ENCODE results near the gene METTL8. TPM values are rescaled to one million over a fixed set of nuclear protein-coding genes. Genes with fewer than 3 reads are reported as not detected.

The METTL8 gene
- total RNA-seq, 1 experiment from 2014 or later: 59.1 TPM

DNA sequence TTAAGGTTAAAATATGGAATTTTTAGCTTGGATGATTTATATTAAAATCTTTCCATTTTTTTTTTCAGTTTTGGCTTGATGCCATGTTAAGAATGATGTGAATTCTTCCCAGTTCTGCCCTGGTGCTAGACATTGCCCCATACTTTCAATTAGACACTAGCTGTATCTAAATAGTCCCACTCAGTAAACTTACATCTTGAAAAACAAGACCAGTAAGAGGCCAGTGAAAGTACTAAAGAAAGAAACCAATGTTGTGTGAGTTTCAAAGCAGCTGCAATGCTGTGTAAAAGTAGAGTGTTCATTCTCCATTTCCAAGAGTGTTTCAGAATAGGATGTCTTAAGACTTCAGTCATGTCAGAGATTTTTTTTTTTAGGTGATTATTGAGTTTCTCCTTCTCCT, 48.5 kb upstream of the METTL8 start (continued):
- TF ChIP-seq, protein P1, sequence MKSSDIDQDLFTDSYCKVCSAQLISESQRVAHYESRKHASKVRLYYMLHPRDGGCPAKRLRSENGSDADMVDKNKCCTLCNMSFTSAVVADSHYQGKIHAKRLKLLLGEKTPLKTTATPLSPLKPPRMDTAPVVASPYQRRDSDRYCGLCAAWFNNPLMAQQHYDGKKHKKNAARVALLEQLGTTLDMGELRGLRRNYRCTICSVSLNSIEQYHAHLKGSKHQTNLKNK (CRISPR knock-in tag; IDR thresholded peaks at IDR 0.05): no peak
- no peak for TF ChIP-seq HMGA2 (CRISPR knock-in tag; IDR thresholded peaks at IDR 0.05)

DNA sequence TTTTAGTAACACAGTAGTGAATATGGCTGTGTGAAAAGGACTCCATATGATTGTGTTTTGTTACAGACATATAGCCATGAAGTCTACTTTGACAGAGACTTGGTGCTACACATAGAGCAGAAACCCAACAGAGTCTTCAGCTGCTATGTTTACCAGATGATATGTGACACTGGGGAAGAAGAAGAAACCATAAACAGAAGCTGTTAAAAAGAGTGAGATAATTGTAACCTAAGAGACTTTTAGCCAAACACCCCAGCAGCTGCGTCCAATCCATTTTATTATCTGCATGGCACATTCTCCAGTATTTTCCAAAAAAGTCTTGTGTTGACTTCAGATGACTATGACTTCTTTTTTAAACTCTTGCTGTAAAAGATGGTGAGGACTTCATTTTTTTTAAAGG, 47.1 kb upstream of the METTL8 start:
- peaks cover 17% of the 10 kb centered on the region for H3K4me1 Mint-ChIP-seq
- no peaks in the 10 kb centered on the region for H3K9me3 Mint-ChIP-seq
- H3K27ac Mint-ChIP-seq: no peak overlapping the region; the same call in 1 of the 2 replicates
- H3K36me3 Mint-ChIP-seq: peaks cover 19% of the 10 kb centered on the region
- CTCF ChIA-PET: interaction anchor here (1.1 kb wide), 1 partner anchor 508 kb away, joined by 3 read pairs; no protein-coding TSS in a partner anchor
- no peak overlapping the region for H3K4me3 Mint-ChIP-seq
- no peak for ATAC-seq
- DNase-seq (ENCODE audit: low spot score): no peak
- no peaks in the 10 kb centered on the region for H3K27me3 Mint-ChIP-seq (ENCODE audit: low read depth)
- TF ChIP-seq TP53 (CRISPR knock-in tag; IDR thresholded peaks at IDR 0.05) (no peak), MLX (CRISPR knock-in tag; IDR thresholded peaks at IDR 0.05) (no peak), ZNF317 (CRISPR knock-in tag; IDR thresholded peaks at IDR 0.05; ENCODE audit: borderline replicate concordance, low read depth) (no peak), FOXP4 (CRISPR knock-in tag; IDR thresholded peaks at IDR 0.05) (no peak), ZNF121 (CRISPR knock-in tag; IDR thresholded peaks at IDR 0.05) (no peak), FOXK1 (CRISPR knock-in tag; IDR thresholded peaks at IDR 0.05) (no peak), ESRRA (CRISPR knock-in tag; IDR thresholded peaks at IDR 0.05; ENCODE audit: borderline replicate concordance) (no peak), ZNF396 (CRISPR knock-in tag; IDR thresholded peaks at IDR 0.05; ENCODE audit: borderline replicate concordance) (no peak), OVOL2 (CRISPR knock-in tag; IDR thresholded peaks at IDR 0.05; ENCODE audit: borderline replicate concordance) (no peak), ZNF512 (CRISPR knock-in tag; IDR thresholded peaks at IDR 0.05; ENCODE audit: borderline replicate concordance) (no peak), ZBTB21 (CRISPR knock-in tag; IDR thresholded peaks at IDR 0.05; ENCODE audit: borderline replicate concordance) (no peak)
- TF ChIP-seq, protein P2, sequence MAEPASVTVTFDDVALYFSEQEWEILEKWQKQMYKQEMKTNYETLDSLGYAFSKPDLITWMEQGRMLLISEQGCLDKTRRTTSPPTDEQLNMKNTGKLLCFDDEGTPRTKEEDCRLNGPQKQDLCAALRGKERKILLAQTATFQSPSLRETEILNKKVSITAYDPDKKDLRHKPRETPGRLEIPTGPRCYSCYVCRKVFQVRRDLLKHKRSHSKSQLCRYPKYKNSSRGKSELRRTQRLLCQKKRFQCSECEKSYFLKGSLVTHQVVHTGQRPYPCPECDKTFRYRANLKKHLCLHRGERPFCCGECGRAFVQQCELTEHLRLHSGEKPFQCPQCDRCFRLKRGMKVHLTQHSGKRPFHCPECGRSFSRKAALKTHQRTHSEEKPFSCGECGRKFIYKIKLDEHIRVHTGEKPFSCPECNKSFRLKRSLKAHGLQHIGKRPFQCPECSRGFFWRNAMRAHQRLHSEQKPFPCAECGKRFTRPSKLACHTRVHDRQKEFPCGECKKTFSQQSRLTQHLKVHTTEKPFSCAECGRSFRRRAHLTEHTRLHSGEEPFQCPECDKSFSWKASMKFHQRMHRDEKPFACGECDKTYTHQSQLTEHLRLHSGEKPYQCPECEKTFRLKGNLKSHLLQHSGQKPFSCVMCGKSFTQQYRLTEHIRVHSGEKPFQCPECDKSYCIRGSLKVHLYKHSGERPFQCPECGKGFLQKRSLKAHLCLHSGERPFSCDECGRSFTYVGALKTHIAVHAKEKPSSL (CRISPR knock-in tag; conservative IDR thresholded peaks at IDR 0.05): no peak
- TF ChIP-seq, protein P1 (CRISPR knock-in tag; IDR thresholded peaks at IDR 0.05): no peak
- POLR2A ChIA-PET: no interaction called here

- H3K27ac Mint-ChIP-seq: no peak overlapping the region
- TF ChIP-seq FOXJ3 (CRISPR knock-in tag; IDR thresholded peaks at IDR 0.05; ENCODE audit: borderline replicate concordance): no peak
- TF ChIP-seq ZNF423 (CRISPR knock-in tag; IDR thresholded peaks at IDR 0.05): no peak
- no peak for TF ChIP-seq GTF2I (CRISPR knock-in tag; conservative IDR thresholded peaks at IDR 0.05)
- no peak for TF ChIP-seq SOX15 (CRISPR knock-in tag; IDR thresholded peaks at IDR 0.05)
- TF ChIP-seq OVOL2 (CRISPR knock-in tag; IDR thresholded peaks at IDR 0.05; ENCODE audit: borderline replicate concordance): no peak
- peaks cover 17% of the 10 kb centered on the region for H3K4me1 Mint-ChIP-seq
- no peaks in the 10 kb centered on the region for H3K27me3 Mint-ChIP-seq (ENCODE audit: low read depth)
- H3K9me3 Mint-ChIP-seq: no peaks in the 10 kb centered on the region
- POLR2A ChIA-PET: no interaction called here
- CTCF ChIA-PET: interaction anchor here (1.1 kb wide), 1 partner anchor 12 kb away, joined by 4 read pairs; no protein-coding TSS in a partner anchor
- ATAC-seq (no peak), DNase-seq (ENCODE audit: low spot score) (no peak)
- no peak overlapping the region for H3K4me3 Mint-ChIP-seq
- peaks cover 27% of the 10 kb centered on the region for H3K36me3 Mint-ChIP-seq
These were observed 45.5 kb upstream of the METTL8 start for GRCh38 chr2:171479154-171479814.

Data from WTC11 (cell line).